SK-N-SH treated with all-trans-retinoic acid at 6 μM for 48 hours (cell line): ENCODE data around the gene CDK3.

ENCODE experiments used
- GLIS3 ChIP-seq: fragments of 250-450 bp; sonication (Bioruptor Pico); IDR thresholded peaks from 2 replicates; pipeline ENCODE4 v1.5.0; 2020; ENCODE audit warnings: mild to moderate bottlenecking, moderate library complexity
- POU6F1 ChIP-seq: fragments of 250-450 bp; sonication (Bioruptor Pico); IDR thresholded peaks from 2 replicates; pipeline ENCODE4 v1.8.0; 2021; ENCODE audit warnings: low read depth, mild to moderate bottlenecking, moderate library complexity, borderline replicate concordance
- ZFP30 ChIP-seq: fragments of 450-650 bp; formaldehyde crosslinking; IDR thresholded peaks from 2 replicates; pipeline ENCODE4 v1.5.0; 2022; ENCODE audit warnings: mild to moderate bottlenecking, moderate library complexity

DNA sequence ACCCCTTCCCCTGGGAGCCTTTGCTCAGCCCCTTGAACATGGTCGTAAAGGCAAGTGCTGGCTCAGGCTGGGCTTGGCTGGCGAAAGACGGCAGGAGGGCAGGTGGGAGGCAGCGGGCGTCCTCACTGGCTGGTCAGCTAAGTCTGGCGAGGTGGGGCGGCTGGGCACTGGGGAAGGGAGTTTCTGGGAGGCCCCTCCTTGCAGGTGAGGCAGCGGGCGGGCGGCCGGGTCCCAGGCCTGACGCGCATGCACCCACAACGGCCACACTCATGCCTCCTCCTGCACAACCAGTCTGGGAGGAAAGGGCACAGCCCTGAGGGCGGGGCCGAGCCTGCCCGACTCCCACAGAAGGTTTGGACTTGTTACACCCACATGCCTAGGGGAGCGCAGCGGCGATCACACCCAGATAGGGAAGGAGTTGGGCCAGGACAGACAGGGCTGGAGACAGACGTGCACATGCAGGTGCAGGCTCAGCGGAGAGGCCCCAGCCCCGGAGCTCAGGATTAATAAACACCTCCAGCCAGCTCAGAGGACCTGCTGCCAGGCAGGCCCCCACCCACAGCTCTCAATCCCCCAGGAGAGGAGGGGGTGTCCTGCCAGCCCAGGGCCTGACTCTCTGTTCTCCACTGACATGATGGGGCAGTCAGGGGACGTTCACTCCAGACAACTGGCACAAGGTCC is 26.6 kb downstream of the CDK3 start, which contains the start of gene EVPL:
- no peak for TF ChIP-seq GLIS3 (CRISPR knock-in tag)
- TF ChIP-seq POU6F1 (CRISPR knock-in tag), result no peak
- TF ChIP-seq ZFP30 (CRISPR knock-in tag), result no peak
